ENCODE results near the gene MX2.

Gene MX2

GRCh38 chr21:41326414-41327080 is 35.3 kb upstream of the MX2 start:
- H3K4me1 Mint-ChIP-seq: peaks cover 3% of the 10 kb centered on the region
- no peak overlapping the region for H3K27ac Mint-ChIP-seq
- ATAC-seq (peak; percentile 24), DNase-seq (no peak)
- no peaks in the 10 kb centered on the region for H3K9me3 Mint-ChIP-seq
- H3K36me3 Mint-ChIP-seq (ENCODE audit: low read depth): no peaks in the 10 kb centered on the region
- no peaks in the 10 kb centered on the region for H3K27me3 Mint-ChIP-seq
- no peak overlapping the region for H3K4me3 Mint-ChIP-seq

DNA sequence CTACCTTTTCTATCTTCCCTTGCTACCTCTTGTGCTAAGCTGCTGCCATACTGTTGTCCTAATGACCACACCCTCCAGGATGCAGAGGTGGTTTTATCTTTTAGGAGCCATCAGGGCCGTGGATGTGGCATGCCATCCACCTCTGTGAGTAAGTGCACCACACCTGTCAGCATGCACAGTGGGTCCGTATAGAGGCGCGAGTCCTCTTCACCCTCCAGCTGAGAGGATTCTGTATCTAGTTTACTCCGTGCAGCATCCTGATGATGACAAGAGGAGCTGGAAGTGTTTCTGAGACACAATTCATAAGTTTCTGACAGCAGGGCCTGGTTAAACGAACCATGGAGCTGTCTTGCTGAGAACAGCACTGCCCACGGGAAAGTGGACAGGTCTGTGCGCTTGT is 34.1 kb upstream of the MX2 start:
- Mint-ChIP-seq H3K4me1 (no peaks in the 10 kb centered on the region), H3K4me3 (no peak overlapping the region), H3K36me3 (ENCODE audit: low read depth) (no peaks in the 10 kb centered on the region), H3K27ac (peak overlapping the region; percentile 3), H3K9me3 (no peaks in the 10 kb centered on the region), H3K27me3 (no peaks in the 10 kb centered on the region)
- no peak for DNase-seq
- ATAC-seq: no peak

- Mint-ChIP-seq H3K27me3 (no peaks in the 10 kb centered on the region), H3K9me3 (no peaks in the 10 kb centered on the region), H3K36me3 (ENCODE audit: low read depth) (peaks cover under 1% of the 10 kb centered on the region), H3K27ac (no peak overlapping the region), H3K4me1 (no peaks in the 10 kb centered on the region), H3K4me3 (no peak overlapping the region)
- DNase-seq: no peak
- no peak for ATAC-seq
These were observed 32.9 kb upstream of the MX2 start for GRCh38 chr21:41328660-41329607.

- DNase-seq: no peak
- Mint-ChIP-seq H3K27ac (no peak overlapping the region), H3K4me1 (no peaks in the 10 kb centered on the region), H3K27me3 (no peaks in the 10 kb centered on the region), H3K4me3 (no peak overlapping the region), H3K9me3 (no peaks in the 10 kb centered on the region), H3K36me3 (ENCODE audit: low read depth) (peaks cover 1% of the 10 kb centered on the region)
- no peak for ATAC-seq
These were observed 28.1 kb upstream of the MX2 start for GRCh38 chr21:41333752-41334151.

DNA sequence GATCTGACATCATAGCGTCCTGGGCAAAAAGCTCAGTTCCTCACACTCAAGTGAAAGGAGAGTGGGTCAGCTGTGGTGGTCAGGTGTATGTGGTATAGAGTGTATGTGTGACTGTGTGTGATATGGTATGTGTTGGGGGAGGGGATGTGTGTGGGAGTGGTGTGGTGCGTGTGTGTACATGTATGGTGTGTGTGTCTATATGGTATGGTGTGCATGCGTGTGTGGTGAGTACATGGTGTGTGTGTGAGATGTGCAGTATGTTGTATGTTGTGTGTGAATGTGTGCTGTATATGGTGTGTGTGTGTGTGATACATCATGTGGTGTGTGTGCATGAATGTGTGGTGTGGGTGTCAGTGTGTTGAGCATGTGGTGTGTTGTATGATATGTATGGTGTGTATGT is 24.3 kb upstream of the MX2 start:
- peaks cover 4% of the 10 kb centered on the region for H3K9me3 Mint-ChIP-seq
- no peak overlapping the region for H3K4me3 Mint-ChIP-seq
- H3K27ac Mint-ChIP-seq: no peak overlapping the region
- no peak for DNase-seq
- H3K4me1 Mint-ChIP-seq: no peaks in the 10 kb centered on the region
- no peaks in the 10 kb centered on the region for H3K27me3 Mint-ChIP-seq
- ATAC-seq: no peak
- peaks cover 1% of the 10 kb centered on the region for H3K36me3 Mint-ChIP-seq (ENCODE audit: low read depth)

DNA sequence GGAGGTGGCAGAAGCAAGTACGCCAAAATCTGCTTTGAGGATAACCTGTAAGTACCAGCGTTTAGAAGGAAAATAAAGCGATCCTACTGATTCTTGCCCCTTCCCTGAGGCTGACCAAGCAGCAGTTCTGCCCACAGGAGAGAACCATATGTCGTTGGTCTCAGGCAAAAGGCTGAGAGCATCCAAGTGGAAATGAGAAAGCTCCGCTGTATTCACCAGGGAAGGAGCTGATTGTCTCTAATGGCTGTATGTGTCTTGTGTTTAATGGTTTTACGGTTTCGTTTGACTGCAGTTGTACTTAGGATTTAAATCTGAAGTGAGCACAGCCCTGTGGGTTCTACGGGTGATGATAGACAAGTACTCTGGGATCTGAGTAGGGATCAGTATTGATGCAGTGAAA is 23.4 kb upstream of the MX2 start:
- no peak overlapping the region for H3K27ac Mint-ChIP-seq
- H3K9me3 Mint-ChIP-seq: peaks cover 4% of the 10 kb centered on the region
- H3K4me3 Mint-ChIP-seq: no peak overlapping the region
- H3K4me1 Mint-ChIP-seq: no peaks in the 10 kb centered on the region
- H3K36me3 Mint-ChIP-seq (ENCODE audit: low read depth): peaks cover 3% of the 10 kb centered on the region
- peaks cover 3% of the 10 kb centered on the region for H3K27me3 Mint-ChIP-seq
- DNase-seq: no peak
- ATAC-seq: no peak

- no peak for DNase-seq
- no peak overlapping the region for H3K4me3 Mint-ChIP-seq
- peaks cover 1% of the 10 kb centered on the region for H3K36me3 Mint-ChIP-seq (ENCODE audit: low read depth)
- H3K27ac Mint-ChIP-seq: no peak overlapping the region
- H3K27me3 Mint-ChIP-seq: peaks cover 3% of the 10 kb centered on the region
- peaks cover 4% of the 10 kb centered on the region for H3K9me3 Mint-ChIP-seq
- no peaks in the 10 kb centered on the region for H3K4me1 Mint-ChIP-seq
- no peak for ATAC-seq
These were observed 19.8 kb upstream of the MX2 start for GRCh38 chr21:41342035-41342434.

DNA sequence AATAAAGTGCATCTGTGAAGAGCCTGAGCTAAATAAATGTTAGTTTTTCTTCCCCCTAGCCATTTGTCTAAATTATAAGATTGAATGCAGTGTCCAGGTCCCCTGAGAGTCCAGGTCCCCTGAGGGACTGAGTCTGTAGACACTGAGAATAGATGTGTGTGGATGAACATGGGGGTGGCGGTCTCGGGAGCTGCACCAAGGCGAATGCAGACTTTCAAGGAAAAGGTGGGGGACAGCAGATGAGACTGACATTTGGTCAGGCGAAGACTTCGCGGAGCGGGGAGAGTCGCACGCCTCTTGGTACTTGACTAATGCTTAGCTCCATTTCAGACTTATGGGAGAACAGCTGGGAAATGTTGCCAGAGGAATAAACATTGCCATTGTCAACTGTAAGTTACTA is 17.7 kb upstream of the MX2 start:
- peaks cover 1% of the 10 kb centered on the region for H3K36me3 Mint-ChIP-seq (ENCODE audit: low read depth)
- no peak for DNase-seq

GRCh38 chr21:41345356-41345755 is 16.5 kb upstream of the MX2 start:
- DNase-seq (no peak), ATAC-seq (no peak)
- peaks cover 1% of the 10 kb centered on the region for H3K36me3 Mint-ChIP-seq (ENCODE audit: low read depth)
- H3K9me3 Mint-ChIP-seq: peaks cover 4% of the 10 kb centered on the region
- no peak overlapping the region for H3K4me3 Mint-ChIP-seq
- H3K27me3 Mint-ChIP-seq: peaks cover 3% of the 10 kb centered on the region
- no peak overlapping the region for H3K27ac Mint-ChIP-seq
- H3K4me1 Mint-ChIP-seq: no peaks in the 10 kb centered on the region

More for the DNA sequence above, 17.7 kb upstream of the MX2 start:
- no peak for ATAC-seq
- Mint-ChIP-seq H3K4me1 (no peaks in the 10 kb centered on the region), H3K27ac (no peak overlapping the region), H3K9me3 (peaks cover 4% of the 10 kb centered on the region), H3K4me3 (no peak overlapping the region), H3K27me3 (peaks cover 3% of the 10 kb centered on the region)

- Mint-ChIP-seq H3K4me1 (no peaks in the 10 kb centered on the region), H3K27ac (no peak overlapping the region), H3K27me3 (peaks cover 3% of the 10 kb centered on the region), H3K9me3 (peaks cover 4% of the 10 kb centered on the region), H3K4me3 (no peak overlapping the region), H3K36me3 (ENCODE audit: low read depth) (peaks cover 1% of the 10 kb centered on the region)
- no peak for ATAC-seq
- no peak for DNase-seq
These were observed 15.7 kb upstream of the MX2 start for GRCh38 chr21:41345934-41346685.

DNA sequence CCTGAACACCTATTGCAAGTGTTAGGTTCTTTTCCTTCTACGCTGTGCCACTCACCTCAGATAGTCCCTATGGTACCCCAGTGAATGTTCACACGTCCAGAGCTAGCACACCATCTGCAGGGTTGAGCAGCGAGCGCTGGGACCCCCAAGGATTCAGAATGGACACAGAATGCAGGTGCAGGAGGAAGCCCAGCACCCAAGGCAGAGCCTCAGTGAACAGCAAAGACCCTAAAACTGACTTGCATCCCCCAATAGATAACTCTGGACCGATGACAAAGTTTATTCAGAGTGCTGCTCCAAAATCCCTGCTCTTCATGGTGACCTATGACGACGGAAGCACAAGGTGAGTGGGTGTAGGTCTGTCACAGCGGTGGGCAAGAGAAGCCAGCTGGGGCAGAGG is 15.1 kb upstream of the MX2 start:
- peaks cover 3% of the 10 kb centered on the region for H3K27me3 Mint-ChIP-seq
- peaks cover 4% of the 10 kb centered on the region for H3K9me3 Mint-ChIP-seq
- no peak overlapping the region for H3K4me3 Mint-ChIP-seq
- H3K27ac Mint-ChIP-seq: no peak overlapping the region
- no peaks in the 10 kb centered on the region for H3K4me1 Mint-ChIP-seq
- no peak for ATAC-seq
- DNase-seq: no peak
- H3K36me3 Mint-ChIP-seq (ENCODE audit: low read depth): peaks cover 1% of the 10 kb centered on the region

DNA sequence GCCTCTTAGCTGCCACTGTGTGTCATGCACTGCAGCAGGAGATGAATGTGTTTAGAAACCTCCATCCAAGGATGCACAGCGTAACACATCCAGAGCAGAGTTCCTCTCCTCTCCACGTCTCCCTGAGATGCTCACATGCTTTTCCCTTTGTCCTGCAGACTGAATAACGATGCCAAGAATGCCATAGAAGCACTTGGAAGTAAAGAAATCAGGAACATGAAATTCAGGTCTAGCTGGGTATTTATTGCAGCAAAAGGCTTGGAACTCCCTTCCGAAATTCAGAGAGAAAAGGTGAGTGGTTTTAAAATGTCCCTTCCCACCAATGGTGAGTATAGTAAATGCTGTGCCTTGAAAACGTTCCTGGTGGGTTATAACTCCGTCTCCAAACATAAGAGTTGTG is 13.4 kb upstream of the MX2 start:
- no peak overlapping the region for H3K4me3 Mint-ChIP-seq
- ATAC-seq: no peak
- no peaks in the 10 kb centered on the region for H3K4me1 Mint-ChIP-seq
- H3K27me3 Mint-ChIP-seq: no peaks in the 10 kb centered on the region
- no peak overlapping the region for H3K27ac Mint-ChIP-seq
- no peaks in the 10 kb centered on the region for H3K9me3 Mint-ChIP-seq
- no peaks in the 10 kb centered on the region for H3K36me3 Mint-ChIP-seq (ENCODE audit: low read depth)
- no peak for DNase-seq

GRCh38 chr21:41349126-41349525 is 12.7 kb upstream of the MX2 start:
- Mint-ChIP-seq H3K4me1 (no peaks in the 10 kb centered on the region), H3K27me3 (no peaks in the 10 kb centered on the region), H3K4me3 (no peak overlapping the region), H3K9me3 (no peaks in the 10 kb centered on the region), H3K27ac (no peak overlapping the region), H3K36me3 (ENCODE audit: low read depth) (no peaks in the 10 kb centered on the region)
- DNase-seq (no peak), ATAC-seq (no peak)

GRCh38 chr21:41349619-41350390 is 12.0 kb upstream of the MX2 start:
- ATAC-seq: no peak
- Mint-ChIP-seq H3K9me3 (no peaks in the 10 kb centered on the region), H3K27ac (no peak overlapping the region)

More at GRCh38 chr21:41349619-41350390, 12.0 kb upstream of the MX2 start:
- H3K27me3 Mint-ChIP-seq: no peaks in the 10 kb centered on the region
- no peak overlapping the region for H3K4me3 Mint-ChIP-seq
- no peaks in the 10 kb centered on the region for H3K36me3 Mint-ChIP-seq (ENCODE audit: low read depth)
- H3K4me1 Mint-ChIP-seq: peaks cover 2% of the 10 kb centered on the region
- no peak for DNase-seq

Data from activated naive CD8-positive, alpha-beta T cell treated with anti-CD3 and anti-CD28 coated beads, Interleukin-2, amount 50 U/mL, for 24 hours (primary cell).